Activated CD4-positive, alpha-beta T cell treated with anti-CD3 and anti-CD28 coated beads, Interleukin-2, amount 50 U/mL, for 1 hour (primary cell): Measurements from ENCODE around the gene CHD3.
"Not testable (repeated sequence)": the region's sequence is repeated elsewhere in the genome, so short reads cannot be mapped to it uniquely, and the experiment has no call there.

Experiments
- DNase-seq: peaks from one replicate; pipeline ENCODE4 v3.0.0-alpha.2; 2020

The CHD3 gene

GRCh38 chr17:7940034-7940433 lies 51.4 kb downstream of the CHD3 start:
- DNase-seq = no peak

GRCh38 chr17:7940743-7941142 lies 52.2 kb downstream of the CHD3 start:
- DNase-seq = no peak

GRCh38 chr17:7943291-7943690 lies 54.7 kb downstream of the CHD3 start:
- DNase-seq = no peak

- DNase-seq = no peak
These were observed 55.7 kb downstream of the CHD3 start for GRCh38 chr17:7944326-7944725.

GRCh38 chr17:7945651-7946050 lies 57.1 kb downstream of the CHD3 start:
- no peak for DNase-seq

- DNase-seq = no peak
These were observed 57.9 kb downstream of the CHD3 start for GRCh38 chr17:7946441-7946840.

- DNase-seq = no peak
These were observed 59.1 kb downstream of the CHD3 start for GRCh38 chr17:7947651-7948050.

GRCh38 chr17:7950578-7950977 lies 62.0 kb downstream of the CHD3 start:
- no peak for DNase-seq

GRCh38 chr17:7951143-7951792 lies 62.7 kb downstream of the CHD3 start:
- no peak for DNase-seq

GRCh38 chr17:7953266-7953665 lies 64.7 kb downstream of the CHD3 start:
- DNase-seq = not testable (repeated sequence)

GRCh38 chr17:7955414-7956227 lies 67.0 kb downstream of the CHD3 start:
- DNase-seq = no peak

GRCh38 chr17:7956228-7956965 lies 67.8 kb downstream of the CHD3 start:
- DNase-seq = no peak

GRCh38 chr17:7959503-7960253 lies 71.1 kb downstream of the CHD3 start:
- DNase-seq = no peak

- DNase-seq = no peak
These were observed 72.8 kb downstream of the CHD3 start for GRCh38 chr17:7961421-7961820.
